Mesenteric fat pad (tissue), 1 donor: ENCODE measurements around the gene PDE6C. TPM values are rescaled to one million over a fixed set of nuclear protein-coding genes. Genes with fewer than 3 reads are reported as not detected.

Source experiments
- DNase-seq: peaks from one replicate; pipeline ENCODE4 v3.0.0-alpha.2; 2020; ENCODE audit warnings: low spot score
- long read RNA-seq: library from polyadenylated mRNA; unstranded; transcript quantifications from one replicate; pipeline ENCODE4 v2.0.0, GENCODE V29; 2020
- total RNA-seq: library from RNA; stranded (reverse); fragmentation: NEBNext Ultra II Directional; extraction: Animal tissue kit (Norgen Biotek cat#: 25700); gene quantifications from one replicate; pipeline ENCODE4 v1.2.1, GENCODE V29; 2021
- donor health status: DM: yes; HTN: yes; CAD: no.

The PDE6C gene
- not detected for total RNA-seq
- long read RNA-seq, partial matches to known transcripts: 0 of 1 reads
- long read RNA-seq, other reads (novel, unspliced or antisense): 1 of 1 reads

DNA sequence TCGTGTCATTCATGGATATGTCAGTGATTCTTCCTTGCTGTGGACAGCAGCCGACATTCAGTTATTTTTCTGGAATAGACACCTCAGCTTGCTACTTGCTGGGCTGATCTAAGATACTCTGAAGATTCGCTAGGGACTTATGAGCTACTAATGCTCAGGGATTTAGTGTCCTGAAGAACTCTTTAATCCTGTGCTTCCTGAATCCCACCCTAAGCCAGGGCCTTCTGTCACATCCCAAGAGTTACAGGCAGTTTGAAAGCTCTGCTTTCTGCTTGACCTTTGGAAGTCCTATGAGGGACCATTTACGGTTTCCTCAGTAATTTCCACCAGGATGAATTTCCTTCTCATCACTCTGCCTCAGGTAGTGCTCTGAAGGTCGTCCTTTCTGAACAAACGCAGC is at the start of gene PDE6C:
Gene PDE6C (plus strand): TSS at position 227 of the 400 bp plus-strand sequence. CDS start 189 bp downstream, outside the sequence.
- no peak for DNase-seq

DNA sequence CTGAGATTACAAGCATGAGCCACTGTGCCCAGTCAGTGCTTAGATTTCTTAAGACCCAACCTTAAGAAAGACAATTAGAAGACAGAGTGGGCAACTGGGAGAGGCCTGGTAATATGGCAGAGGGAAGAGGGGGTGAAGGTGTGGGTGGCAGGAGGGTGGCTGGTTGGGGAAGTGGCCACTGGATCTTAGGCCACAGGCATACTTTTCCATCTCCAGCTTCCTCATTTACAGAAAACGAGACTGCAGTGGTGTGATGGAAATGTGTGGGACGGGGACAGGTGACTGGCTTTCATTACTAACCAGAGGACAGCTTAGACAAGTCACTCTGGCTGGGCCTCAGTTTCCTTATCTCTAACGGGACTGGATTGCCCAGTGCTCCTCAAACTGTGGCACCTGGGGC is 46.9 kb upstream of the PDE6C start:
- no peak for DNase-seq

DNA sequence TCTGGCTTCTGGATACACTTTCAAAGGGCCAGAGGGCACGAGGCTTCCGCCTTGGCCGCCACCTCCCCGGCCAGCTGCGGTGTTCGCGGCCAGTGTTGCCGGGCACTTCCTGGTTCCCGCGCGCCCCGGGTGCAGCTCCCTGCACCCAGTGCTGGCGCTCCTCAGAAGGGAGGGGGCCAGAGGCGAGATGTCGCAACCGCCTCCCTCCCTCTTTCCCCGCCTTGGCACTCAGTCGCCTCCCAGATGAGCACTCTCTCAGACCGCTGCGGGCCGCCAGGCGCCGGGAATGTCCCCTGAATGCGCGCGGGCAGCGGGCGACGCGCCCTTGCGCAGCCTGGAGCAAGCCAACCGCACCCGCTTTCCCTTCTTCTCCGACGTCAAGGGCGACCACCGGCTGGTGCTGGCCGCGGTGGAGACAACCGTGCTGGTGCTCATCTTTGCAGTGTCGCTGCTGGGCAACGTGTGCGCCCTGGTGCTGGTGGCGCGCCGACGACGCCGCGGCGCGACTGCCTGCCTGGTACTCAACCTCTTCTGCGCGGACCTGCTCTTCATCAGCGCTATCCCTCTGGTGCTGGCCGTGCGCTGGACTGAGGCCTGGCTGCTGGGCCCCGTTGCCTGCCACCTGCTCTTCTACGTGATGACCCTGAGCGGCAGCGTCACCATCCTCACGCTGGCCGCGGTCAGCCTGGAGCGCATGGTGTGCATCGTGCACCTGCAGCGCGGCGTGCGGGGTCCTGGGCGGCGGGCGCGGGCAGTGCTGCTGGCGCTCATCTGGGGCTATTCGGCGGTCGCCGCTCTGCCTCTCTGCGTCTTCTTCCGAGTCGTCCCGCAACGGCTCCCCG is 45.7 kb upstream of the PDE6C start, which contains the start of gene FFAR4:
Gene FFAR4 (plus strand): TSS at position 231 of the 842 bp plus-strand sequence. CDS start 56 bp downstream, at position 287.
- DNase-seq: no peak

DNA sequence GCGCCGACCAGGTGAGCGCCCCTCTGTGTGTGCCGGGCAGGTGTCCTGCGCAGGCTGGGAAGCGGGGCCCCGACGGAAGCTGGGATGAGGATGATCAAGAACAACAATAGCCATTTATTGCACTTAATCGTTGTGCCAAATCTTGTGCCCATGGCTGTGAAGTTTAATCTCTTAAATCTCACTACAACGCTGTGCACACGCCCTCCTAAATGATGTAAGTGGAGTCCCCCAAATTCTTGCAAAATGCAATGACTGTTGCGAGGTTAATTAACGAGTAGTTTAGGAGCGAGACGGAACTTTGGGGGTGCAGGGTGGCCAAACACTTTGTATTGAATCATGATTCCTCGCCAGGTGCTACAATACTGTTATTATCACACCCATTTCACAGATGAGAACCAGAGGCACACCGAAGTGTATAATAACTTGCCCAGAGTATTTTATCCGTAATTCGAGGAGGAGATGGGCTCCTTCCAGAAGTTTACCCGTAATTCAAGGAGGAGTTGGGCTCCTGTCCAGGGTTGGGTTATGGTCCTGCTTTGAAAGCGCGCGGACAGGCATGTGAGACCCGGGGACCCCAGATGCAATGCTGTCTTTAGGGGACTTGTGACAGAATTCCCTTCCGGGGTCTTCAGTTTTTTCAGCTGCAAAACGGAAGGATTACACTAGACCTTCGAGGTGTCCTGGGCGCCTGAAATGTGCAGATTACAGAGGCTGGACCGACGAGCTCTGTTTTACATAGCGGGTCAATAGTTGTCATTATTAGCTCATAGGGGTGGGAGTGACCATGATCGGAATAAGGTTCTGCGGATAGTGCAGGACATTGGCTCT is 44.8 kb upstream of the PDE6C start:
- DNase-seq: no peak

DNA sequence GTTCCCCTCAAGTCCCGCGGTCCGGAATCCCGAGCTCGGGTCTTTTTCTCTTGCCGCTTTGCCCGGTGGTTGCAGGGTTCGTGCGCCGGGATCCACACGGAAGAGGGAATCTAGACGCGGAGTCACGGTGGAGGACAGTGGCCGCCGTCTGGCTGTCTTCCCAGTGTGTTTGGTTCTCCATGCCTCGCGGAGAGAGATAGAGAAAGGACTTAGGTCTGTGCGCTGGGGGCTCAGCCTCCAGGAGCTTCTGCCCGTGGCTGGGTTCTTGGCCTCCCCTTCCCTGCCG is 44.3 kb upstream of the PDE6C start:
- no peak for DNase-seq

DNA sequence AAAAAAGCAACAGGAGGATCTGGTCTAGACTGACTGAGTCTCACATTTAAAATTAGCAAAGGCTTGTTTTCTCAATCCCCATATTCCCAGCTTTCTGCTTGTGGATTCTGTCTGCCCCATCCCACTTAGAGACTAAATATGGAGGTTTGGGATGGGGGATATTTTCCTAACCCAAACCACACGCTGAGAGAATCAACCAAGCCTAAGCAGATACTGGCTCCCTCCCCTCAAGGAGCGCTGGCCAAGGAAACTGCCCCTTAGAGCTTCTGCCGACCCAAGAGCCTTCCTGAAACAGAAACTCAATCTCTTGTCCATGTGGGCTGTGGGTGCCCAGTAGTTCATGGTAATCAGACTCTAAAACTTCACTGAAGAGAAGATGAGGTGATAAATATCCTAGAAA is 42.0 kb upstream of the PDE6C start:
- DNase-seq: no peak

DNA sequence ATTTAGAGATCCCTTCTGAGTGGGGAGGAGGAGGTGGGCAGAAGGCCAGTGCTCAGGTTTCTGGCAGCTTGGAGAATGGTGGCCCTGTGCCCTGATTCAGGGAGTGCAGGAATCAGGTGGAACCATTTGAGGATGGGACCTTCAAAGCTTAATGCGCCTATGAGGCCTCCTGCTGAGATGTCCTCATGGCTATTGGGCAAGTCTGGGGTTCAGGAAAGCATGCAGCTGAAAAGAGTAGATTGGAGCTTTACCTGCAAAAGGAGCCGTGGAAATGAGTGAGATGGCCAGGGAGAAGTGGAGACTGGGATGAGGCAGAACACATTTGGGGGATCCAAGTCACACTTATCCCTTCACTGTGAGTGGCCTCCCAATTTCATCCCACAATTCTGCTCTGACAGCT is 39.7 kb upstream of the PDE6C start:
- DNase-seq: no peak

DNA sequence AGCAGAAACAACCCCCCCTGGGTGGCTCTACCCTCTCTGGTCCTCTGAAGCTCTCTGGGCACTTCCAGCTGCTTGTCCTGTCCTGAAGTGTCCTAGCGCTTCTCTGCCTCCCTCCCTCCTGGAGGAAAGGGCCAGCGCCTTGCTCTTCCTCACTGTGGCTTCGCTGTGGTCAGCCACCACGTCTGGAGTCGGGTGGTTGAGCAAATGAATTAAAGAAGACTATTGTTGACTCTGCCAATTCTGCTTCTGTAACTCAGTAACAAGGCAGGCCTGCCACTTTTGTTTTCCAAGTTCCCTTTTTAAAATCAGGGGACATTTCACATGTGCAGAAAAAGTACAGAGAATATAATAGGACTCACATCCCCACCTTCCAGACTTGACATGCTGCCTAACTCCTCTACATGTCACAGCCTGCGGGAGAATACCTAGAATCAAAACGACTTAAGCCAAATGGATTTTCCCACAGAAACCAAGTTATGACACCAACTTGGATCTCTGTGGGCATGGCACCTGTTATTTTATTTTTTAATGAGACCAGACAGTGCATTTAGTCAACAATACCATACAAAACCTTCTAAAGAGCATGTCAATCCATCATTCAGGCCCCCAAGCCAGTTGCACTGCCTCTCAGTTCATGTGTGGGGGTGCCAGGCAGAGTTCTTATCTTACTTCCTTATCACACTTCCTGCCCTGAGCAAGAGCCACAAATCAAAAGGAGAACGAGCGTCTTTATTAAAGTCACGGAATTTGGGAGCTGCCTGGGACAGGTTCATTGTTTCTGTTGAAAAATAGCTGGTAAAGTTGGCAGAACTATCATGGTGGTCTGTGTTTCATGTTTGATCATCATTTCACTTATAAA is 39.1 kb upstream of the PDE6C start:
- DNase-seq: no peak

DNA sequence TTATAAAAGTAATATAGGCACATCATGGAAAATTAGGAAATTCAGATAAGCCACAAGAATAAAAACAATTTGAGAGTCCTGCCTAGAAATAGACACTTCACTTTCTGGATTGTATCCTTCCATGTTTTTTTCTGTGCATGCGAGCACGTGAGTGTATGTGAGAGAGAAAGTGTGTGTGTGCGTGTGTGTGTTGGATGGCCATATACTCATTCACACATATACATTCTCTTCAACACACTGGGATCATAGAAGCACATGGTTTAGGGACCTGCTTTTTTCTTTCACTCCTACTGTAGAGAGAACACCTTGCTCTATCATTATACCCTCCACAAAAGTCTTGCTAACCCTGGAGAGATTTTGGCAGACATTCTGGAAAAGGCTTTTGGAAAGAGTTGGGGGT is 38.4 kb upstream of the PDE6C start:
- DNase-seq: no peak

DNA sequence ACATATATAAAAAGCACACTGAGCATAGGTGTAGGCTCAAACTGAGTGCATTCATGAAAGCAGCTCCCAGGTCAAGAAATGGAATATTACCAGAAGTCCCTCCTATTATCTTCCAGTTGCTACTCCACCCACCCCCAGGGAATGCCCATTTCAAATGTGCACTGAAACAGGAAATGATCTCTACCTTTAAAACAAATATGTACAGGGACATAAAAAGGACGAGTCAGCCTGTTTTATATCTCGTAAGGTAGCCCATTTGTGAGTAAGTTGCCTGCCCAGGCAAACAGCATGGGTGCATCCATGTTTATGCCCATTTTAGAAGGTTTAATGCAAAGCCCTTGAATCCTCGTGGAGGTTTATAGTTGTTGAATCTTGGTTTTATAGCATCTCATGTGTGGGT is 35.4 kb upstream of the PDE6C start:
- DNase-seq: no peak

DNA sequence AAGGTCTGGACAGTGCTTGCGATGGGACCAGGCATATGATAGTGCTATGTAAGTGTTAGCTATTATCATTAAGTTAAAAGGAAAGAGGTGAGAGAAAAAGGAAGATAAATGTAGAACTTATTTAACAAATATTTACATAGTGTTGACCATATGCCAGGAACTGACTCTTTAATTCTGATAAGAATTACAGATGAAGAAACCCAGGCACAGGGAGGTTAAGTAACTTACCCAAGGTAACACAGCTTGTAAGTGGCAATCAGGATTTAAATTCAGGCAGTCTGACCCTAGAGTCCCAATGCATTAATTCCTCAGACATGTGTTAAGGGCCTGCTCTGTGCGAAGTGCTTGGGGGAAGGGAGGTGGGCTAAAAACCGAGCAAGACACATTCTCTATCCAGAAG is 34.8 kb upstream of the PDE6C start:
- no peak for DNase-seq

DNA sequence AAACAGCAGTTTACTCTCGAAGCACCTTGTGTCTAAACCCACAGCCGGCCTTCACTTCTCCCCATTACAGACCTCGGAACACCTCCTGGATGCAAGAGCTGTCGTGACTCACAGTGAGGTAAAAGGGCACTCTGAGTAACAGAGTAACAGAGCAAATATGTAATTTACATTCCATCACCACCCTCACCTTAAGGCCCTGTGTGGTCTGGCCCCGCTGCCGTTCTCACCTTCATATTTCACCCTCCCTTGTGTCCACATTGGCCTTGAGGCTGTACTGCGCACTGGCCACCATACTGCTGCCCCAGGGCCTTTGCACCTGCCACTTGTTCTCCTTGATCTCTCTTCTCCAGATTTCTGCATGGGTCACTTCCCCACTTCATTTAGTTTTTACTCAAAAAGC is 33.2 kb upstream of the PDE6C start:
- DNase-seq: no peak

DNA sequence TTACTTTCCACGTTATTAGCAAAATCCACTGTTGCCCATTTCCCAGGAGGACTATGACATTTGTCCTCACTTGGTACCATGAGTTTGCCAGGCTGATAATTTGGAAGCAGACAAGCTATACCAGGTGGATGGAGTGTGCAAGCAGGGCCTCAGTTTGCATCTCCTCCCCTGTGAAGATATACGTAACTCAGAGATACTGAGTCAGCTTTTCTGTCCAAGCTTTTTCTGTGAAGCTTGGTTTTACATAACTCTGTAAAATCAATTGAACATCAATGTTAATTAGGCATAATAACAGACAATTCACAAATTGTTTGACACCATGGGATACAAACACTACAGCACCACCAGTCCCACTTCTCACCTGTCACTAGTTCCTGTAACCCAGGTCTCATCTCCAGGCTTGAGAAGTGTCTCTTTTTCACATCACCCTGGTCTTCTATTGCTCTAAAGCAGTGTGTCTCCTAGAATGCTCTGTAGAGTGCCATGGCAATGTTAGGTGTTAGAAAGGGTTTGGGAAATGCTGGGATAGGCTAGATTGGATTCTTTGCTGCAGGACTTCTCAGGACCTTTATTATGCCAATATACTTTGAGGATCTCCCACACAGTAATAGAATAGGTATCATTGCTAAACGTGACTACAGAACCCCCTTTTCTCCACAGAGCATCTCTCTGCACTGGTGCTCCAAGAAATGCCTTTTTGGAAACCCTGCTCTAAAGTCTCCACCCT is 32.2 kb upstream of the PDE6C start:
- DNase-seq: no peak

DNA sequence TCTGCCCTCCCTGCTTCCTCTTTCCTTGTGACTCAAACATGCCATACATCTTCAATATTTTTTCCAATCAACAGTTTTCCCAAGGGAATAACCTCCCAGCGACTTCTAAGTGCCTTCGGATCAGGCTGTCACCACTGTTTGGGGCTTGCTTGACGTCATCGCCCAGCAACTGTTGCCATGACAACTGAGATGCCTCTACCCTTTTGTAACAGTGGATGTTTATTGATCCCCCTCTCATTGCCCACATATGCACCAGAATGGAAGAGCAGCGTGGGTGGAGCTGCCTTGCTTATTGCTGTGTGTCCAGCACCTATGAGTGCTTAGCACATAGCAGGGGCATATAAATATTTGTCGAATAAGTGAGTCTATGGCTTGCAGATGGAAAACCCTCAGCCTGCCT is 31.5 kb upstream of the PDE6C start:
- no peak for DNase-seq

DNA sequence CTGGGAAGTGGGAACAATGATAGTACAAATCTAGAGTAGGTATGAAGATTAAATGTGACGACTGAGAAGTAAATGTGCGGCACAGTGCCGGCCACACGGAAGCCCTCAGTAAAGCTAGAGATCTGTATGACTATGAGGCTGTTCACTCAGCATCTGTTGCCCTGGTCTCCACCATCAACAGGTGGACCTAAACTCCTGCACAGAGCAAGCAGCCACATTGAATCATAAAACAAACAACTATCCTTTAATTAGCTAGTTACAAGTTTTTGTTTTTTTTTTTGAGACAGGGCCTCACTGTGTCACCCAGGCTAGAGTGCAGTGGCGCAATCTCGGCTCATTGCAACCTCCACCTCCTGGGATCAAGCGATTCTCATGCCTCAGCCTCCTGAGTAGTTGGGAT is 27.9 kb upstream of the PDE6C start:
- no peak for DNase-seq

DNA sequence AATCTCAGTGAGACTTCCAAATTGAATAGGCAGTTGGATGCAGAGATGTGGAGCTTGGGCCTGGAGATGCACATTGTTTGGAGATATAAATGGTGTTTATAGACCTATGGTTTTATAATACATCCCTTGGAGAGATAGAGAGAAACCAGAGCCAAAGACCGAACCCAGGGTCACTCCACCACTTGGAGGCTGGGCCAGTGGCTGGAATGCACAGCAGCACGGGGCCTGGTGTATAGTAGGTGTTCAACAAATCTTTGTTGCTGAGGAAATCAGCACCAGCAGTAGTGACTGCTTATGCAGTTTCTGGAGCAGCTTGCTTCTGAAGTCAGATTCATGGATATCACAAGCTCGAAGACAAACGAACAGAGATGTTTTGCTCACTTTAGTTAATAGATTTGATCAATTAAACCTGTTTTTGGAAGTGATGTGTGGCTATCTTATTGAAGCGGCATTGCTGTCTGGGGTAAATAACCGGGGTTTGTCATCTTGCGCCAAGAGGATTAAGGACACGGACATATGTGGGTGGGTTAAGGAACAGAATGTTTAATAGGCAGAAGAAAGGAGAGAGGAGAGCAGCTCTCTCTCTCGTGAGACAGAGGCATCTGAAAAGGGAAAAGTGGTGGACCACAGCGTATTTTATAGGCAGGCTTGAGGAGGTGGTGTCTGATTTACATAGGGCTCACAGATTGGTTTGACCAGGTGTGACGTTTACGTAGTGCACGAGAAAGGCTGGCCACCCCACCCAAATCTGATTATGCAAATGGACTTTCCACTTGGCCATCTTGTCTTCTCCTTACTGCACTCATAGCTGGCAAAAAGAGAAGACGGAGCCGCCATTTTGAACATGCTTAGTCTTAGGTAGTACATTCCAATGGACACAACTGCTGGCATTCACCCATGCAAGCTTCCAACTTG is 22.4 kb upstream of the PDE6C start:
- no peak for DNase-seq

DNA sequence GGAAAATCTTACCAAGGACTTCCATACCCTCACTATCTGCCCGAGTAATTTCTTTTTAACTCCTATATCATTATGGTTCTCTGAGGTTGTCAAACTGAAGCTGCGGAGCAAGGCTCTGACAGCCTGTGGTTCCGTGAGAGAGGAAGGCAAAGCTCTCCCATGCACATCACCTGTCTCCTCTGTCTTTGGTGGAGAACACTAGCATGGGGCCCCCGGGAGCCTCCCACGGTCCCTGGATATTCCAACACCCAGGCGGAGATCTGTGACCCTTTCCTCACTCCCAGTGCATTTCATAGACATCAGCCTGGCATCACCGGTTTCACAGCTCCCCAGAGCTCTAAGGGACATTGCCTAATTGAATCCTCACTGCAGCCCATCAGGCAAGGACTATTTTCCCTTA is 21.7 kb upstream of the PDE6C start:
- DNase-seq: no peak

DNA sequence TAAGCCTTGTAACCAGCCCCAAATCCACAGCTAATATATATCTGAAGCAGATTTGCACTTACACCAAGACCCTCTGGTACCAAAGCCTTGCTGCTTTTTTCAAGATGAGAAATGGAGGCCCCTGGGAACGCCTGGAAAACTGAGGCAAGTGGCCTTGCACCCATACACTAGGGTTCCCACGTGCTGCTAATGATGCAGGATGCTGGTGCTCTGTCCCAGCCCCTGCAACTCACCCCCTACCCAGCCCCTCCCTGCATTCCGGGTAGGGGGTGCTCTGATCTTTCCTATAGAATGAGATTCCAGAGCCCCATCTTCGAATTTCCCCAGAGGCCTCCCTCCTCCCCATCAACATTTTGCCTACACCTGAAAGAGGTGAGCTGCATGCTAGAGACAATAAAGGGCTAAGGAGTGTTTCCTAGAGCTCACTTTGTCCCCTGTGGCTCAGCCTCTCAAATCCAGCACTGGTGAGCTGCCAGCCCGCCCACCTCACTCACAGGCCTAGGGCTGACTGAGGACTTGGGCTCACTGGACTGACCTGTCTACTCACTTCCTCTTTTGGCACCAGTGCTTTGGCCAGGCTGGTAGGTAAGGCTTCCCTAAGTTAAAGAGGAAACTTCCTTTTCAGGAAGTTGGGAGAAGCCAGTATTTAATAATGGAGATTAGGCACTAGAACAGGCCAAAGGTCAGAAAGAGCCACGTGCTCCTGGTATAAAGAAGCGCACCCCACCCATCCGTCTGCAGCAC is 21.1 kb upstream of the PDE6C start:
- DNase-seq: no peak

DNA sequence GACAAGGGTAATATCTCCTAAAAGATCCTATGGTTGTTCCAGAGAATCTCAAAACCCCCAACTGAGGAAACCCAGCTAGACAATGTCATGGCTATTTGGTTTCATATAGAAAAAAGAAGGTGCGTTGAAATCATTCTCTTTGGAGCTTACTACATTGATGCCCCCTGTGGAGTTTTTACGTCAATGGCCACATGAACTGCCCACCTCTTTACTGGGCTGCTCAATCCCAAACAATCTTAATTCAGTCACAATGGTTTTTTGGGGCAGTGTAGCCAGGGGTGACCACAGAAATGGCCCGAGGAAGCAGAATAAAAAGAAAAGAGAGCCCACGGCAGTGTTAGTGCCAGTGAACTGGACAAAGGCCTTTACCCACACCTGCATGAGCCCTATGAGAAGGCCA is 19.1 kb upstream of the PDE6C start:
- DNase-seq: no peak
